Lower leg skin (tissue), 3 donors: ENCODE measurements around the gene ANK2.

Source experiments
- POLR2A ChIP-seq, 2 donors: fragments of 450-650 bp; IDR thresholded peaks; one replicate each; pipeline ENCODE4 v1.6.1; 2016 to 2017; ENCODE audit warnings: antibody characterized with exemption in 2 of 2, mild to moderate bottlenecking in 1 of 2, moderate library complexity in 1 of 2
- TF ChIP-seq, protein P1 (sequence below), 3 donors: fragments of 450-650 bp; IDR thresholded peaks; one replicate each; pipeline ENCODE4 v1.5.1; 2016; ENCODE audit warnings: antibody characterized with exemption in 3 of 3, mild to moderate bottlenecking in 3 of 3, moderate library complexity in 2 of 3

DNA sequence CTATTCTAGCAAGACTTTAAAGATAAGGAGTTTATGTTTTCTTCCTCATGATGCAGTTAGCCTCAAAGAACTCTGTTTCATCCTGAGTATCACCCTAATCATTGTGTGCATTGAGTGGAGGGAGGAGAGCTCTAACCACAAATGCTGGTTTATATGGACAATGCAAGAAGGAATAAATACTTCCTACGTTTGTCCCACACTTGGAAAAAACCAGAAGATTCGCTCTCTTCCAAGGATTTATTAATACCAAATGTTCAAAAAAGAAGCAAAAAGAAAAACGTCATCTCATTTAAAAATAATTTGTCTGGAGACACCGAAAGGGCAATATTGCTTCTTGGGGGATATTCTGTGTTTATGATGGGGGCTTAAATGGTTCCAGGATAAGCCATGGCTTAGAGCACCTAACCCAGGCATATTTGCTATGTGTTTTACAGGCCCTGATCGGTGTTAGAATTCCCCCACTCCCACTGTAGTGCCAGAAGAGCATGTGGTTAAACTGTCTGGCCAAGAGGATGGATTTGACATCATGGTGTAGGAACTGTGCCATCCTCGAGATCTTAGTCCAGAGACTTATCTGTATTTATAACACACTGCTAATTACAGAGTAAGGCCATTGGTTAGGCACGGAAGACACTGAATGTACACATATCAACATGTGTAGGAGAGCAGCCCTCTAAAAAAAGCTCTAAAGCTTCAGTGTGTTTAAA, 227.2 kb downstream of the ANK2 start:
- TF ChIP-seq, protein P1, sequence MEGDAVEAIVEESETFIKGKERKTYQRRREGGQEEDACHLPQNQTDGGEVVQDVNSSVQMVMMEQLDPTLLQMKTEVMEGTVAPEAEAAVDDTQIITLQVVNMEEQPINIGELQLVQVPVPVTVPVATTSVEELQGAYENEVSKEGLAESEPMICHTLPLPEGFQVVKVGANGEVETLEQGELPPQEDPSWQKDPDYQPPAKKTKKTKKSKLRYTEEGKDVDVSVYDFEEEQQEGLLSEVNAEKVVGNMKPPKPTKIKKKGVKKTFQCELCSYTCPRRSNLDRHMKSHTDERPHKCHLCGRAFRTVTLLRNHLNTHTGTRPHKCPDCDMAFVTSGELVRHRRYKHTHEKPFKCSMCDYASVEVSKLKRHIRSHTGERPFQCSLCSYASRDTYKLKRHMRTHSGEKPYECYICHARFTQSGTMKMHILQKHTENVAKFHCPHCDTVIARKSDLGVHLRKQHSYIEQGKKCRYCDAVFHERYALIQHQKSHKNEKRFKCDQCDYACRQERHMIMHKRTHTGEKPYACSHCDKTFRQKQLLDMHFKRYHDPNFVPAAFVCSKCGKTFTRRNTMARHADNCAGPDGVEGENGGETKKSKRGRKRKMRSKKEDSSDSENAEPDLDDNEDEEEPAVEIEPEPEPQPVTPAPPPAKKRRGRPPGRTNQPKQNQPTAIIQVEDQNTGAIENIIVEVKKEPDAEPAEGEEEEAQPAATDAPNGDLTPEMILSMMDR (IDR thresholded peaks at IDR 0.05): no peak
- TF ChIP-seq POLR2A (IDR thresholded peaks at IDR 0.05): no peak
